ENCODE results near the gene PVRIG. TPM values are rescaled to one million over a fixed set of nuclear protein-coding genes. Genes with fewer than 3 reads are reported as not detected.

Gene PVRIG
- total and polyA plus RNA-seq, 2 of the 8 experiments (the other 6 are each of a cell fraction or from before 2014, with no cell fraction given), result 0.15 TPM; not detected in 1

GRCh38 chr7:100220586-100221230 lies 959 bp downstream of the PVRIG start (continued):
- no peak for TF ChIP-seq CBX5 (IDR thresholded peaks at IDR 0.05; ENCODE audit: low read depth, low read length)
- no peak for TF ChIP-seq POU5F1 (IDR thresholded peaks at IDR 0.05; ENCODE audit: low read depth, low read length)
- TF ChIP-seq SAP30 (IDR thresholded peaks at IDR 0.05; ENCODE audit: insufficient read depth, insufficient replicate concordance, low read length), result no peak
- TF ChIP-seq SP2 (IDR thresholded peaks at IDR 0.05; ENCODE audit: low read length), result no peak
- no peak for TF ChIP-seq RAD21 (IDR thresholded peaks at IDR 0.05 in 1 of 2, conservative IDR thresholded peaks at IDR 0.05 in 1 of 2; ENCODE audit: low read depth in 2 of 2, low read length in 2 of 2)
